Fibroblast of the aortic adventitia (primary cell): ENCODE measurements around the gene CNGA2. TPM values are rescaled to one million over a fixed set of nuclear protein-coding genes. Genes with fewer than 3 reads are reported as not detected.

ENCODE experiments used
- DNase-seq: peaks from one replicate; pipeline ENCODE4 v3.0.0-alpha.2; 2010; ENCODE audit warnings: low read depth
- H3K4me3 ChIP-seq: 2 replicates; pipeline ENCODE4 v1.5.1; 2011; ENCODE audit warnings: low read depth, mild to moderate bottlenecking, control low read depth, low read length, moderate library complexity
- total RNA-seq: library from RNA; depleted of rRNA; stranded (reverse); fragments of >200 nt; gene quantifications from 2 replicates; pipeline ENCODE4 v1.2.3, GENCODE V29; 2012; ENCODE audit warnings: low replicate concordance
- TF ChIP-seq, protein P1 (sequence below): IDR thresholded peaks from 2 replicates; pipeline ENCODE4 v1.5.1; 2011; ENCODE audit warnings: mild to moderate bottlenecking, low read length, control low read depth, inconsistent platforms; ENCODE audit not compliant: insufficient read depth

Gene CNGA2
- total RNA-seq, 1 donor, result not detected

DNA sequence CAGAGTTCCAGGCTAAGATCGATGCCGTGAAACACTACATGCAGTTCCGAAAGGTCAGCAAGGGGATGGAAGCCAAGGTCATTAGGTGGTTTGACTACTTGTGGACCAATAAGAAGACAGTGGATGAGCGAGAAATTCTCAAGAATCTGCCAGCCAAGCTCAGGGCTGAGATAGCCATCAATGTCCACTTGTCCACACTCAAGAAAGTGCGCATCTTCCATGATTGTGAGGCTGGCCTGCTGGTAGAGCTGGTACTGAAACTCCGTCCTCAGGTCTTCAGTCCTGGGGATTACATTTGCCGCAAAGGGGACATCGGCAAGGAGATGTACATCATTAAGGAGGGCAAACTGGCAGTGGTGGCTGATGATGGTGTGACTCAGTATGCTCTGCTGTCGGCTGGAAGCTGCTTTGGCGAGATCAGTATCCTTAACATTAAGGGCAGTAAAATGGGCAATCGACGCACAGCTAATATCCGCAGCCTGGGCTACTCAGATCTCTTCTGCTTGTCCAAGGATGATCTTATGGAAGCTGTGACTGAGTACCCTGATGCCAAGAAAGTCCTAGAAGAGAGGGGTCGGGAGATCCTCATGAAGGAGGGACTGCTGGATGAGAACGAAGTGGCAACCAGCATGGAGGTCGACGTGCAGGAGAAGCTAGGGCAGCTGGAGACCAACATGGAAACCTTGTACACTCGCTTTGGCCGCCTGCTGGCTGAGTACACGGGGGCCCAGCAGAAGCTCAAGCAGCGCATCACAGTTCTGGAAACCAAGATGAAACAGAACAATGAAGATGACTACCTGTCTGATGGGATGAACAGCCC lies 9.3 kb downstream of the CNGA2 start:
- TF ChIP-seq, protein P1, sequence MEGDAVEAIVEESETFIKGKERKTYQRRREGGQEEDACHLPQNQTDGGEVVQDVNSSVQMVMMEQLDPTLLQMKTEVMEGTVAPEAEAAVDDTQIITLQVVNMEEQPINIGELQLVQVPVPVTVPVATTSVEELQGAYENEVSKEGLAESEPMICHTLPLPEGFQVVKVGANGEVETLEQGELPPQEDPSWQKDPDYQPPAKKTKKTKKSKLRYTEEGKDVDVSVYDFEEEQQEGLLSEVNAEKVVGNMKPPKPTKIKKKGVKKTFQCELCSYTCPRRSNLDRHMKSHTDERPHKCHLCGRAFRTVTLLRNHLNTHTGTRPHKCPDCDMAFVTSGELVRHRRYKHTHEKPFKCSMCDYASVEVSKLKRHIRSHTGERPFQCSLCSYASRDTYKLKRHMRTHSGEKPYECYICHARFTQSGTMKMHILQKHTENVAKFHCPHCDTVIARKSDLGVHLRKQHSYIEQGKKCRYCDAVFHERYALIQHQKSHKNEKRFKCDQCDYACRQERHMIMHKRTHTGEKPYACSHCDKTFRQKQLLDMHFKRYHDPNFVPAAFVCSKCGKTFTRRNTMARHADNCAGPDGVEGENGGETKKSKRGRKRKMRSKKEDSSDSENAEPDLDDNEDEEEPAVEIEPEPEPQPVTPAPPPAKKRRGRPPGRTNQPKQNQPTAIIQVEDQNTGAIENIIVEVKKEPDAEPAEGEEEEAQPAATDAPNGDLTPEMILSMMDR, result no peak
- DNase-seq, result no peak
- H3K4me3 ChIP-seq, result no peak overlapping the region

DNA sequence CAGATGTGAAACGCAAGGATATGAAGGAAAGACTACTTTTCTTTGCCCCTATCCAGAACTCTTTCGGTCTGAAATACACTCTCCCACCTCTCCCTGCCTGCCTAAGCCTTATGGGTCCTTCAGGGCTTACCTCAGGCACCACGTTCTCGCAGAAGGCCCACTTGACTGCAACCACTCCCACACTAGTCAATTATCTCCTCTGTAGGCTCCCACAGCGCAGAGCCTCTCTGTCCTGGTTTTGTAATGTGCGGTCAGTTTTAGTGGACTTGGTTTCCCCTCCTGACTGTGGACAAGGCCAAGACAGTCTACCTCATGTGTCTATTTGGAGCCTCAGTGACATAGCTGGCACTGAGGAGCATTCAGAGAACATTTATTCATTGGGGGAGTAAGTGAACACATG lies 11.1 kb downstream of the CNGA2 start:
- DNase-seq, result no peak
- H3K4me3 ChIP-seq, result no peak overlapping the region
- TF ChIP-seq, protein P1, result no peak

DNA sequence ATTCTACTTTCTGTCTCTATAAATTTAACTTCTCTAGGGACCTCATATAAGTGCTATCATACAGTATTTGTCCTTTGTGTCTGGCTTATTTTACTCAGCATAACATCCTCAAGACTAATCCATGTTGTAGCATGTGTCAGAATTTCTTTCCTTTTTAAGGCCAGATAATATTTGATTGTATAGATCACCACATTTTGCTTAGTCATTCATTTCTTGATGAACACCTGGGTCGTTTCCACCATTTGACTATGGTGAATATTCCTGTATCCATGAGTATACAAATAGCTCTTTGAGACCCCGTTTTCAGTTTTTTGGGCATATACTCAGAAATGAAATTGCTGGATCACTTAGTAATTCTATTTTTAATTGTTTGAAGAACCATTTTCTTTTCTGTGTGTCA lies 12.0 kb downstream of the CNGA2 start:
- TF ChIP-seq, protein P1, result no peak
- DNase-seq, result no peak
- H3K4me3 ChIP-seq, result no peak overlapping the region

DNA sequence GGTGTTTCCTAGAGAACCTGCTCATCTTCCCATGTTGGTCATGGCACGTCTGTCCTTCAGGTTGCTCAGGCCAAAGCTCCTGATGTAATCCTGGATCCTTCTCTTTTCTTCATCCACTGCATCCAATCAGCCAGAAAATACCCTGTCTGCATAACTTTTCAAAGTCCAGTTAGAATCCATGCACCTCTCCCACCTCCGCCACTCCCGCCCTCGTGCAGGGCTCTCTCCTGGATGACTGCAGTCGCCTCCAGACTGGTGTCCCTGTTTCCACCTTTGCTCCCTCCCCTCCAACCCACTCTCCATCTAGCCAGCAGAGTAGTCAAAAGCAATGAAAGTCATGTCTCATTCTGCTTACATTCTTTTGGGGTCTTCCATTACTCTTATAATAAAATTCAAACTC lies 16.0 kb downstream of the CNGA2 start:
- no peak overlapping the region for H3K4me3 ChIP-seq
- TF ChIP-seq, protein P1, result no peak
- no peak for DNase-seq

DNA sequence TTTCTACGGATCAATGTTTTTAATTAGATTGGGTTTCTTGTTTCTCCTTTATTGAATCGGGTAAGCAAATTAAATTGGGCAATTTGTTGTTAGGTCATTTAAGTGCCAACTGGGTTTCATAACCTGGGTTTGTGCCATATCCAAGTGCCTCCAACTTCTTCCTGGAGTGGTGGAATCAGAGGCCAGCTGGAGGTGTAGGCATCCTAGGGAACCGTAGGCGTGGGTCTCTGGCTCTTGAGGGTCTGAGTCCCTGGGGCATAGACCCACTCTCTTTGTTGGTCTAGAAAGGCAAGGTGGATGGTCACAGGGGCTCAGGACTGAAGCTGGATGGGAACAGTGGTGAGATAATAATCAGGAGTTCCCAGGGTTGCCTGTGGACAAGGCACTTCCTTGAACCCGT lies 18.3 kb downstream of the CNGA2 start:
- TF ChIP-seq, protein P1, result no peak
- H3K4me3 ChIP-seq, result no peak overlapping the region
- DNase-seq, result no peak

DNA sequence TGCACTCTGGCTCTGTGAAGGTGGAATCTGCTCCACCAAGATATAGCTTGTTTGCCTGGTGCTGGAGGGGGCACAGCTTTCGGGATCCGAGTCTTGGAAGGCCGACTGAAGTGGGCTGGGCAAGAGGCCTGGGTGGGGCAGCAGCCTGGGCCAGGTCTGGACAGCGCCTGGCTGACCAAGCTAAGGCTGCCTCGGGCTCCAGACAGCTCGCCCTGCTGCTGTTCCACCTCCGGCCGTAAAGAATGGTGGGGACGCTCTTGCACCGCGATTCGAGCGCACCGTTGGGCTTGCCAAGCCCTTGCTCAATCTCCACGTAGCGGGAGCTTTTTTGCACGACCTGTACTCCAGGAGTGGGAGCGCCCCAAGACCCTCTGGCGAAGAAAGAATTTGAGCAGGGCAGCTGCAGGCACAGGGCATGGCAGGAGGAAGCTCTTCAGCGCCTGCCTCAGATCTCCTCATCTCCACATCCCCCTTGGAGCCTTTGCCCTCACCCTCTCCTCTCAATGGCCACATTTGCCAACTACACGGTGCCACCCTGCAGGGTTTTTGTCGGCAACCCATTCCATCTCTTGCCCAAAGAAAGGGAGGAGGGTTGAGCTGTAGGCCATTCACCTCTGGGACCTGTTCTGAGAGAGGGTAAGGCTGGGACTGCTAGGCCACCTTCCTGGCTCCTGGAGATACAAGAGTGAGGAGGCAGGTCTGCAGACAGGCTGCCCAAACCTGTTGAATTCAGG lies 18.9 kb downstream of the CNGA2 start:
- peak; percentile 68 for DNase-seq
- TF ChIP-seq, protein P1, result peak; percentile 87
- H3K4me3 ChIP-seq, result no peak overlapping the region
